ENCODE results near the gene ARNT2.

Gene ARNT2

GRCh38 chr15:80557441-80558234, 153.5 kb downstream of the ARNT2 start:
- no peak for DNase-seq (ENCODE audit: low read depth)
- H3K4me3 ChIP-seq (ENCODE audit: low read depth, low read length): no peak overlapping the region
- no peak for TF ChIP-seq MYC (IDR thresholded peaks at IDR 0.05; ENCODE audit: low read depth, low read length)
- no peak for TF ChIP-seq POLR2A (IDR thresholded peaks at IDR 0.05; ENCODE audit: extremely low read depth, insufficient read length)
- no peak for TF ChIP-seq MAX (IDR thresholded peaks at IDR 0.05; ENCODE audit: low read depth, low read length)
- TF ChIP-seq, protein P1, sequence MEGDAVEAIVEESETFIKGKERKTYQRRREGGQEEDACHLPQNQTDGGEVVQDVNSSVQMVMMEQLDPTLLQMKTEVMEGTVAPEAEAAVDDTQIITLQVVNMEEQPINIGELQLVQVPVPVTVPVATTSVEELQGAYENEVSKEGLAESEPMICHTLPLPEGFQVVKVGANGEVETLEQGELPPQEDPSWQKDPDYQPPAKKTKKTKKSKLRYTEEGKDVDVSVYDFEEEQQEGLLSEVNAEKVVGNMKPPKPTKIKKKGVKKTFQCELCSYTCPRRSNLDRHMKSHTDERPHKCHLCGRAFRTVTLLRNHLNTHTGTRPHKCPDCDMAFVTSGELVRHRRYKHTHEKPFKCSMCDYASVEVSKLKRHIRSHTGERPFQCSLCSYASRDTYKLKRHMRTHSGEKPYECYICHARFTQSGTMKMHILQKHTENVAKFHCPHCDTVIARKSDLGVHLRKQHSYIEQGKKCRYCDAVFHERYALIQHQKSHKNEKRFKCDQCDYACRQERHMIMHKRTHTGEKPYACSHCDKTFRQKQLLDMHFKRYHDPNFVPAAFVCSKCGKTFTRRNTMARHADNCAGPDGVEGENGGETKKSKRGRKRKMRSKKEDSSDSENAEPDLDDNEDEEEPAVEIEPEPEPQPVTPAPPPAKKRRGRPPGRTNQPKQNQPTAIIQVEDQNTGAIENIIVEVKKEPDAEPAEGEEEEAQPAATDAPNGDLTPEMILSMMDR (IDR thresholded peaks at IDR 0.05; ENCODE audit: low read depth, low read length): no peak

DNA sequence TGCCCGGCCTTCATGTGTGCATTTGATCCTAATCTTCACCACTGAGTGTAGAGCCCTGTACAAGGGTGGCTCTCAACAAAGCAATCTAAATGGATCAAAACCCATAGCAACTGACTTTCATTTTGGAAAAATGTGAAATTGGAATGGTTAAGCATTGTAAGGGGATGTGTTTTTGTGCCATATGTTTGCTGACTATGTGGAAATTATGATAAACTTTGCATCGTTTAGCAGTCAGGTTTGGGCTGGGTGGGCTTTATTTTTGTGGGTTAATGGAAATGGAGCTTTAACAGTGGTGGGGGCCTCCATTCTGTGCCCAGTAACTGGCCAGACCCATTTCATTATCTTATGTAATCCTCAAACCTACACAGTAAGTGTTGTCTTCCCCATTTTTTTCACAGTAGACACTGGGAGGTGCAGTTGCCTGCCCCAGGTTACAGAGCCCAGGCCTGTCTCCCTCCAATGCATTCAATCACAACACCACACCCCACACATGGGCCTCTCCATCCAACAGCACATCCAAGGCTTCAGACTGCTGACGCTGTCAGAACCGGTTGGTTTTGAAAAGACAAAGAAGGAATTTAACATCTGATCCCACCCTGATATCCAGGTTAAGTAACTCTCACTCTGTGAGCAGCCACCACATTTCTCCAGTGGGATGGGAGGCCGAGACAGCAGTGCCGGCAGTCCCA, 154.6 kb downstream of the ARNT2 start:
- DNase-seq (ENCODE audit: low read depth): peak; percentile 12
- H3K4me3 ChIP-seq (ENCODE audit: low read depth, low read length): no peak overlapping the region
- no peak for TF ChIP-seq MAX (IDR thresholded peaks at IDR 0.05; ENCODE audit: low read depth, low read length)
- TF ChIP-seq, protein P1 (IDR thresholded peaks at IDR 0.05; ENCODE audit: low read depth, low read length): no peak
- no peak for TF ChIP-seq MYC (IDR thresholded peaks at IDR 0.05; ENCODE audit: low read depth, low read length)
- TF ChIP-seq POLR2A (IDR thresholded peaks at IDR 0.05; ENCODE audit: extremely low read depth, insufficient read length): no peak

DNA sequence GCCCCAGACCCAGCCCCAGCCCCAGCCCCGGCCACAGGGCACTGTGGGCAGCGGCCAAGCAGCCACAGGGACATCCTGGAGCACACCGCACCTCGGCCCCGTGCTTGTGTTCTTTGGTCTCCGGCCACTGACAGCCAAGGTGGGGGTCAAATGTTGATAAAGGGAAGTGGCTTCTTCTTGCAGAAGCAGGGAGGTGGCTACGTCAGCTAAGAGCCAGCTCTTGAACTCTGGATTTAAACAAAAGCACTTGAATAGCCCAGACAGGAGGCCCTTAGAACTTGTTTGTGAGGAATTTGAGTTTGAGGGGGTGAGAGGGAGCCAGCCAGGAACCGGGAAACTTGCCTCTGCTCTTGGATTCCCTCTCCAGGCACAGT, 155.1 kb downstream of the ARNT2 start:
- TF ChIP-seq, protein P1 (IDR thresholded peaks at IDR 0.05; ENCODE audit: low read depth, low read length): no peak
- TF ChIP-seq MAX (IDR thresholded peaks at IDR 0.05; ENCODE audit: low read depth, low read length): no peak
- no peak for TF ChIP-seq POLR2A (IDR thresholded peaks at IDR 0.05; ENCODE audit: extremely low read depth, insufficient read length)
- no peak for TF ChIP-seq MYC (IDR thresholded peaks at IDR 0.05; ENCODE audit: low read depth, low read length)
- no peak overlapping the region for H3K4me3 ChIP-seq (ENCODE audit: low read depth, low read length)
- DNase-seq (ENCODE audit: low read depth): peak; percentile 59

DNA sequence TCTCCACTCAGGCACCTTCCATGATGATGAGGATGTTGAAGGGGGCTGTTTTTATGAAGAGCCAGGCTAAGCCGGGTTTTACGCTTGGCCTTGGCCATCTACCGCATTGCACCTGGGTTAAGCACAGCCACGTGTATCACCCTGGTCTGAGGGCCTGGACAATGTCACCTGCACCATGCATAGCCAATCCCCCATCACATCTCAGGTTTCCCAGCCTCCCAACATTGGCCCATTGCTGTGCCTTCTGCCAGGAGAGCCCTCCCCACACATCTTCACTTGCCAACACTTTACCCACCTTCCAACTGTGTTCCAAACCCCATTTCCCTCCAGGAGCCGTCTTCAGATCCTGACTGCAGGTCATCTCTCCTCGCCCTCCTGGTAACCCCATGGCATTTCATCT, 155.6 kb downstream of the ARNT2 start:
- DNase-seq (ENCODE audit: low read depth): no peak
- no peak for TF ChIP-seq MAX (IDR thresholded peaks at IDR 0.05; ENCODE audit: low read depth, low read length)
- TF ChIP-seq POLR2A (IDR thresholded peaks at IDR 0.05; ENCODE audit: extremely low read depth, insufficient read length): no peak
- TF ChIP-seq, protein P1 (IDR thresholded peaks at IDR 0.05; ENCODE audit: low read depth, low read length): no peak
- TF ChIP-seq MYC (IDR thresholded peaks at IDR 0.05; ENCODE audit: low read depth, low read length): no peak
- no peak overlapping the region for H3K4me3 ChIP-seq (ENCODE audit: low read depth, low read length)

DNA sequence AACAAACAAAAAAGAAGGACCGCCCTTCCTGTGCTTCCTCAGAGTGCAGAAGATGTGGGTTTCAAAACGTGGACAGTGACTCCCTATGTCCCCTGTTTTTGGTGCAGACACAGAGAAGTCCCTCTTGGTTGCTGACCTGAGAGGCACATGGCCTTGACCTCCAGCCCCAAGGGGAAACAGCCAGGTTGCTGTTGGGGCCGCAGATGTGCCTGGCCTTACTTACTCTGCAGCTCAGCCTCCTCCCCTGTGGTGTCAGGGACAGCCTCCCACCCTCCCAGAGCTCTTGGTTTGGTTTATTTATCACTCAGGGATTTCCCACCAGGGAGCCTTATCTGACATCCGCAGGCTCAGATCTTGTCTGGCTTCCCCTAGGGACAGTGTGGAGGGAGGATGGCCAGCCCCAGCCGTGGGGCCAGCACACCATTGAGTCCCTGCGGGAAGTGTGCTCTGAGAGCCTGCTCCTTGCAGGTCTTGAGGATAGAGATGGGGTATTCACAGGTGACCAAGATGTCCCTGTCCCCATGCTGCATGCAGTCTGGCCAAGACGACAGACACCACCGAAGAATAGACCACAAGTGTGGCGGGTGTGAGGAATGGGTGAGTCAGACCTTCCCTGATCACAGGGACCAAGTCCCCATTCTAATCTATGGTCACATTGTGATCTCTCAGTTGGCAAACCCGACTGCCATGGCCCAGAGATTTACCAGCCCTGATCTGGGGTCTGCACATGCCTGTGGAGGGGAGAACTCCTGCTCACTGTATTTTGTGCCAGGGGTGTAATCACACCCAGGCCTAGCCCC, 156.6 kb downstream of the ARNT2 start:
- TF ChIP-seq, protein P1 (IDR thresholded peaks at IDR 0.05; ENCODE audit: low read depth, low read length): no peak
- TF ChIP-seq MYC (IDR thresholded peaks at IDR 0.05; ENCODE audit: low read depth, low read length) (no peak), MAX (IDR thresholded peaks at IDR 0.05; ENCODE audit: low read depth, low read length) (no peak), POLR2A (IDR thresholded peaks at IDR 0.05; ENCODE audit: extremely low read depth, insufficient read length) (no peak)
- peak; percentile 84 for DNase-seq (ENCODE audit: low read depth)
- no peak overlapping the region for H3K4me3 ChIP-seq (ENCODE audit: low read depth, low read length)

All from NB4 (cell line).